DND-41 (cell line): Measurements from ENCODE around the gene OTULINL.

Experiments used
- ATAC-seq: fragments of 200-7000 bp; cut with Tn5 transposase; 3 replicates; pipeline ENCODE4 v1.9.1; 2021; ENCODE audit warnings: low read depth; ENCODE audit not compliant: insufficient read depth
- DNase-seq: peaks from one replicate; pipeline ENCODE4 v3.0.0-alpha.2; 2020
- H2AFZ ChIP-seq: 2 replicates; pipeline ENCODE4 v1.6.0; 2012; ENCODE audit warnings: low read depth, low read length
- H3K27ac ChIP-seq: 2 replicates; pipeline ENCODE4 v1.5.1; 2012; ENCODE audit warnings: low read length, inconsistent platforms
- H3K27me3 ChIP-seq: fragments of 200-600 bp; sonication (generic); 2 replicates; pipeline ENCODE4 v1.6.0; 2012; ENCODE audit warnings: low read length, mild to moderate bottlenecking, inconsistent platforms; ENCODE audit not compliant: insufficient read depth, poor library complexity
- H3K36me3 ChIP-seq: 2 replicates; pipeline ENCODE4 v1.5.1; 2012; ENCODE audit warnings: low read length, inconsistent platforms; ENCODE audit not compliant: insufficient read depth
- H3K4me1 ChIP-seq: 2 replicates; pipeline ENCODE4 v1.5.1; 2012; ENCODE audit warnings: mild to moderate bottlenecking, low read length; ENCODE audit not compliant: insufficient read depth
- H3K4me2 ChIP-seq: 2 replicates; pipeline ENCODE4 v1.6.0; 2012; ENCODE audit warnings: mild to moderate bottlenecking, moderate library complexity, low read length, inconsistent platforms; ENCODE audit not compliant: insufficient read depth
- H3K4me3 ChIP-seq, 2 experiments: fragments of 200-600 bp in 1 of 2; shearing (Covaris generic) in 1 of 2; 2 replicates each; pipeline ENCODE4 v1.5.1; 2012 to 2016; ENCODE audit warnings: inconsistent platforms in 2 of 2, low read length in 2 of 2, mild to moderate bottlenecking in 2 of 2, low read depth in 1 of 2, moderate library complexity in 1 of 2
- H3K79me2 ChIP-seq: 2 replicates; pipeline ENCODE4 v1.6.0; 2012; ENCODE audit warnings: low read length, inconsistent platforms; ENCODE audit not compliant: insufficient read depth
- H3K9ac ChIP-seq: 2 replicates; pipeline ENCODE4 v1.6.0; 2012; ENCODE audit warnings: low read depth, mild to moderate bottlenecking, inconsistent platforms, low read length, moderate library complexity
- H3K9me3 ChIP-seq: 2 replicates; pipeline ENCODE4 v1.5.1; 2012; ENCODE audit warnings: low read length, moderate library complexity, mild to moderate bottlenecking, inconsistent platforms; ENCODE audit not compliant: insufficient read depth, severe bottlenecking
- H4K20me1 ChIP-seq: 2 replicates; pipeline ENCODE4 v1.6.0; 2012; ENCODE audit warnings: low read length; ENCODE audit not compliant: insufficient read depth
- EZH2 ChIP-seq: IDR thresholded peaks from 3 replicates; pipeline ENCODE4 v1.6.1; 2012; ENCODE audit warnings: borderline replicate concordance, low read depth, mild to moderate bottlenecking, moderate library complexity, low read length, inconsistent platforms; ENCODE audit not compliant: severe bottlenecking
- TF ChIP-seq, protein P1 (sequence below): IDR thresholded peaks from 2 replicates; pipeline ENCODE4 v1.5.1; 2012; ENCODE audit warnings: borderline replicate concordance, low read length, moderate library complexity, mild to moderate bottlenecking; ENCODE audit not compliant: poor library complexity, severe bottlenecking; ENCODE audit errors: extremely low read depth

The OTULINL gene

DNA sequence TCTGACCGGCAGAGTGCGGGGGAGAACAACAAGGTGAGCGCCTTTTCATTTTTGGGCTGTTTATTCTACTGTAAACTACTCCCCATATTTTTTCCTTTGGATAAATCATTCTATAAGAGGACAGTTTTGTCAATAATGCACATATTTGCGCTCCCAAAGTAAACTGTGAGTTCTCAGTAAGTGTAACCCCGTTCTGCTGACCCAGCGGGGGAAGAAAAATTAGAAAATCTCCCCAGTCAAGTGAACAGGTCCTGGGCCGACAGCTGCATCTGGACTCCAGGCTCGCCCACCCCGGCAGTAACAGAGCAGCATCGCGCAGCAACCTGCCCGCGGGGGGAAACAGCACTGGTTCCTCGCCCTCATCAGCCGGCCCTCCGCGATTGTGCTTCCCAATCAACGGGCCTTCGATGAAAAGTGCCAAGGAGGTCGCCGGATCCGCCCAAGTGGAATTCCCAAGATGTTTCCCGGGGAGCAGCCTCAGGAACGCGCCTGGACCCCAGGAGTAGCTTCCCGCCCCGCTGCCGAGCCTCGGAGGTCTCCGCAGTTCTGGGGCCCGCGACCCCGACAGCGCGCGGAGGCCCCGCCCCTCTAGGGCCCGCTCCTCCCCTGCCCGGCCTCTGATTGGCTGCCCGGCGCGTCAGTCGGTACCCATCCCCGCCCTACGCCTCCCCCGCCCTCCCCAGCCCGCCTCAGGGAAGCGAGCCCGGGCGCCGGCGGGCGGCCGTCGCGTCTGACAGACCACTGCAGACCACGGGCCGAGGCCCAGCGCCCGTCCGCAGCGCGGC lies at the start of gene OTULINL:
OTULINL (plus strand) TSS at position 687 of the 785 bp plus-strand sequence. CDS start 103 bp downstream, outside the sequence.
- H3K9me3 ChIP-seq = no peaks in the 10 kb centered on the region
- H4K20me1 ChIP-seq = no peaks in the 10 kb centered on the region
- no peaks in the 10 kb centered on the region for H3K79me2 ChIP-seq
- peak within 1 kb of the TSS; percentile 3; the same call in 1 of the 2 replicates for H2AFZ ChIP-seq
- ATAC-seq = peak; percentile 98
- DNase-seq = peak; percentile 76
- peaks cover 12% of the 10 kb centered on the region; the same call in 1 of the 2 replicates for H3K4me1 ChIP-seq
- no peak within 1 kb of the TSS for H3K27ac ChIP-seq
- peaks cover 44% of the 10 kb centered on the region for H3K27me3 ChIP-seq
- H3K36me3 ChIP-seq = no peaks in the 10 kb centered on the region
- H3K4me2 ChIP-seq = peak within 1 kb of the TSS; percentile 55
- TF ChIP-seq EZH2 = peak; percentile 26
- TF ChIP-seq, protein P1, sequence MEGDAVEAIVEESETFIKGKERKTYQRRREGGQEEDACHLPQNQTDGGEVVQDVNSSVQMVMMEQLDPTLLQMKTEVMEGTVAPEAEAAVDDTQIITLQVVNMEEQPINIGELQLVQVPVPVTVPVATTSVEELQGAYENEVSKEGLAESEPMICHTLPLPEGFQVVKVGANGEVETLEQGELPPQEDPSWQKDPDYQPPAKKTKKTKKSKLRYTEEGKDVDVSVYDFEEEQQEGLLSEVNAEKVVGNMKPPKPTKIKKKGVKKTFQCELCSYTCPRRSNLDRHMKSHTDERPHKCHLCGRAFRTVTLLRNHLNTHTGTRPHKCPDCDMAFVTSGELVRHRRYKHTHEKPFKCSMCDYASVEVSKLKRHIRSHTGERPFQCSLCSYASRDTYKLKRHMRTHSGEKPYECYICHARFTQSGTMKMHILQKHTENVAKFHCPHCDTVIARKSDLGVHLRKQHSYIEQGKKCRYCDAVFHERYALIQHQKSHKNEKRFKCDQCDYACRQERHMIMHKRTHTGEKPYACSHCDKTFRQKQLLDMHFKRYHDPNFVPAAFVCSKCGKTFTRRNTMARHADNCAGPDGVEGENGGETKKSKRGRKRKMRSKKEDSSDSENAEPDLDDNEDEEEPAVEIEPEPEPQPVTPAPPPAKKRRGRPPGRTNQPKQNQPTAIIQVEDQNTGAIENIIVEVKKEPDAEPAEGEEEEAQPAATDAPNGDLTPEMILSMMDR = no peak
- peak within 1 kb of the TSS in 1 of 2 experiments; percentile 42; a peak in 2 of 4 replicates for H3K4me3 ChIP-seq
- H3K9ac ChIP-seq = peak within 1 kb of the TSS; percentile 32; the same call in 1 of the 2 replicates

DNA sequence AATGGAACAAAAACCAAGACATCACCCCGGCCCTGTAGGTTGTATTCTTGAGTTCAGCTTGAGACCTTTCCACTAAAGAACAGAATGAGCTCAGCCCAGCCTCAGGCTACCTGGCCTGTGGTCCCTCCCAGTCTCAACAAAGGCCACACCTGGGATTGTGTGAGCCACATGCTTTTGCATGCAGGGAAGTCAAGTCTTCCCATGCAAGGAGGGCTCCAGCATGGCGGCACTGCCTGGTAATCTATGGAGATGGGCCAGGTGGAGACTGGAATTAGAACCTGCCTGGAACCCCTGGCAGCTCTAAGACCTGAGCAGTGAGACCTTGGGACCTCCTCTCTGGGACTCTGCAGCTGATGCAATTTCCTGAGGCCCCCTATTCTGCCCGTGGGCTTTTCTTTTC lies 49.4 kb upstream of the OTULINL start:
- no peaks in the 10 kb centered on the region for H3K27me3 ChIP-seq
- H3K4me1 ChIP-seq = no peaks in the 10 kb centered on the region
- H3K9ac ChIP-seq = no peak overlapping the region
- H2AFZ ChIP-seq = no peak overlapping the region
- no peak overlapping the region for H3K4me2 ChIP-seq
- TF ChIP-seq, protein P1 = no peak
- TF ChIP-seq EZH2 = no peak
- no peak for ATAC-seq
- H3K36me3 ChIP-seq = no peaks in the 10 kb centered on the region
- H3K4me3 ChIP-seq = no peak overlapping the region
- H3K27ac ChIP-seq = no peak overlapping the region
- DNase-seq = no peak
- no peaks in the 10 kb centered on the region for H4K20me1 ChIP-seq
- no peaks in the 10 kb centered on the region for H3K9me3 ChIP-seq
- no peaks in the 10 kb centered on the region for H3K79me2 ChIP-seq

DNA sequence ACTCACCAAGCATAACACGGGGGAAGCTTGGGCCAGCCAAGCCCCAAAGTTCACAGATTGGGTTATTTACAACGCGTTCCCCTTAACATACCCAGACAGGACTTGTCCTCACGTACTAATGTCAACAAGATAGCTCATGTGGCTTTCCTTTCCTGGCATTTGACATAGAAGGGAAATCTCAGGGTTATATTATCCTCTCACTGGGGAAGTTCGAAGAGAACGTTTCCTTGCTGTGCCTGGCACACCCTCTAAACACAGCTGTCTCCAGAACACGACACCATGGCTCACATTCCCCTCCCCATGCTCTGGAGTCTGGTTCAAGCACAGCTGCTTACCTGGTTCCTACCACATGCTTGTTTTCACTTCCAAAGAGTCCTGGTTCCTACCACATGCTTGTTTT lies 46.8 kb upstream of the OTULINL start:
- H3K4me3 ChIP-seq = no peak overlapping the region
- ATAC-seq (no peak), DNase-seq (no peak)
- TF ChIP-seq, protein P1 = no peak
- no peaks in the 10 kb centered on the region for H3K79me2 ChIP-seq
- no peaks in the 10 kb centered on the region for H3K9me3 ChIP-seq
- H3K4me2 ChIP-seq = no peak overlapping the region
- H3K36me3 ChIP-seq = no peaks in the 10 kb centered on the region
- H4K20me1 ChIP-seq = no peaks in the 10 kb centered on the region
- no peaks in the 10 kb centered on the region for H3K4me1 ChIP-seq
- H3K27ac ChIP-seq = no peak overlapping the region
- H3K27me3 ChIP-seq = no peaks in the 10 kb centered on the region
- H2AFZ ChIP-seq = no peak overlapping the region
- H3K9ac ChIP-seq = no peak overlapping the region
